Measurements from ENCODE around the gene RNF126.

The RNF126 gene

DNA sequence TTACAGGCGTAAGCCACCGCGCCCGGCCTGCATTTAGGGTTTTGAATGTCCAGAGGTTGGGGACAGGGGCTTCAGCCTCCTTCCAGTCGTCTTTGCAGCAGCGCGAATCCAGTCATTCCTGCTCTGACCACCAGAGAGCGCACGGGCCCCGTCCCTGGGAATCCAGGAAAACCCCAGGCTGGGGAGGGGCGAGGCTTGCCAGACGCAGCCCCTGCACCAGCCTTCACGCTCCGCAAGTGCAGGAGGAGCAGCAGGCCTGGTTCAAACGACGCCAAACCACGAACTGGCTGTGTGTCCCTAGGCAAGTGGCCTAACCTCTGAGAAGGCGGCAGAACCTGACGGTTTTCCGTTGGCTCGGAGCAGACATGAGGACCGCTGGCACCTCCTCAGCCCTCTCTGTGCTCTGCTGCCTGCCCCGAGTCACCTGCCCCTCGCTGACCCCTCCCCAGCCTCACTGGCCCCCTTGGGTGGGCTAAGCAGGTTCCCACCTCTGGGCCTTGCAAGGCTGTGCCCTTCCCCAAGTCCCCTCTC, 2.0 kb upstream of the RNF126 start:
- H3K4me3 ChIP-seq (replicated peaks; ENCODE audit: low read depth, low read length), result no peak overlapping the region
- TF ChIP-seq, protein P1, sequence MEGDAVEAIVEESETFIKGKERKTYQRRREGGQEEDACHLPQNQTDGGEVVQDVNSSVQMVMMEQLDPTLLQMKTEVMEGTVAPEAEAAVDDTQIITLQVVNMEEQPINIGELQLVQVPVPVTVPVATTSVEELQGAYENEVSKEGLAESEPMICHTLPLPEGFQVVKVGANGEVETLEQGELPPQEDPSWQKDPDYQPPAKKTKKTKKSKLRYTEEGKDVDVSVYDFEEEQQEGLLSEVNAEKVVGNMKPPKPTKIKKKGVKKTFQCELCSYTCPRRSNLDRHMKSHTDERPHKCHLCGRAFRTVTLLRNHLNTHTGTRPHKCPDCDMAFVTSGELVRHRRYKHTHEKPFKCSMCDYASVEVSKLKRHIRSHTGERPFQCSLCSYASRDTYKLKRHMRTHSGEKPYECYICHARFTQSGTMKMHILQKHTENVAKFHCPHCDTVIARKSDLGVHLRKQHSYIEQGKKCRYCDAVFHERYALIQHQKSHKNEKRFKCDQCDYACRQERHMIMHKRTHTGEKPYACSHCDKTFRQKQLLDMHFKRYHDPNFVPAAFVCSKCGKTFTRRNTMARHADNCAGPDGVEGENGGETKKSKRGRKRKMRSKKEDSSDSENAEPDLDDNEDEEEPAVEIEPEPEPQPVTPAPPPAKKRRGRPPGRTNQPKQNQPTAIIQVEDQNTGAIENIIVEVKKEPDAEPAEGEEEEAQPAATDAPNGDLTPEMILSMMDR (IDR thresholded peaks at IDR 0.05; ENCODE audit: low read length, missing control alignments), result peak; percentile 80
- peak; percentile 79 for DNase-seq (ENCODE audit: low read depth)

DNA sequence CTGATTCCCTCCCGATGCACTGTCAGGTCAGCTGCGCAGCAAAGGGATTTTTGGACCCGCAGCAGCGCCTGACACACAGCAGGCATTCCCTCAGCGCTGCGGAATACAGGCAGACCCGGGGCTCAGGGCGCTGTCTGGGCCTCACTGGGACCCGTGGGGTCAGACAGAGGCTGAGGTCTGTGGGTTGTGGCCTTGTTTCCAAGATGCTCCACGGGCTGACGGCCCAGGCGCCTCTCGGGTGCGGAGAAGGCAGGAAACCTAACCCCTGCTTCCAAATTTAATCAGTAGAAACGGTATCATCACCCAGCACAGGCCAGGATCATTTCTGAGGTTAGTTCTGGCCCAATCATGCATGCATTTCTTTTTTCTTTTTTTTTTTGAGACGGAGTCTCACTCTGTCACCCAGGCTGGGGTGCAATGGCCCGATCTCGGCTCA, 686 bp upstream of the RNF126 start:
- peak overlapping the region; percentile 53 for H3K4me3 ChIP-seq (replicated peaks; ENCODE audit: low read depth, low read length)
- TF ChIP-seq, protein P1 (IDR thresholded peaks at IDR 0.05; ENCODE audit: low read length, missing control alignments), result no peak
- no peak for DNase-seq (ENCODE audit: low read depth)

DNA sequence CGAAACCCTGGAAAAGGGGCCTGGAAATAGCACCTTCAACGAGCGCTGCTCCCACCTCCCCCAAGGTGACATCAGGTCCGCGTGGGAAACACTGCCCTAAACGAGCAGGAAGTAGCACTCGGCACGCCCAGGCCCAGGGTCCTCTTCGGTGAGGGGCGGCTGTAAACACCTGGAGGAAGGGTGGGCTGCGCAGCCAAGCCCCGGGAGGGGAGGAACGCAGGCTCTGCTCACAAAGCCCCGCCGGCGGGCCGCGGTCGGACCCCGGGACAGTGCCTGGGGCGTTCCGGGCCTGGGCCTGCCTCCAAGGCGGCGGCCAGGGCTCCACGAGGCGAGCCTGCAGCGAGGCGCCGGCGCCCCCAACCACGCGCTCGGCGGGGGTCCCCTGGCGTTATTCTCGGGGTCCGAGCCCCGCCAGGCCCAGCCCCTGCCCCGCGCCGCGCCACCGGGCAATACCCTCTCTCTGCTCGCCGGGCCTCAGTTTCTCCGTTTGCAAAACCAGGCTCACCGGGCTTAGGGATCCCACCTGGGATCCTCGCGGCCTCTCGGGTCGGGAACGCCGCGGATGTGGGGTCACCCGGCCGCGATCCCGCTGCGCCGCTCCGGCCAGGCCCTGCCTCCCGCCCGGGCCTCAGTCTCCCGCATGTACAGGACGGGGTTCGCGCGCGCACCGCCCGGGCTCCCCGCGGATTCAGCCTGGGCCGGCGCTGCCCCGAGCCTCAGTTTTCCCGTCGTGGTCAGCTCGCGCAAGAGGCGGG, 630 bp downstream of the RNF126 start:
- peak overlapping the region; percentile 77 for H3K4me3 ChIP-seq (replicated peaks; ENCODE audit: low read depth, low read length)
- DNase-seq (ENCODE audit: low read depth), result peak; percentile 28
- TF ChIP-seq, protein P1 (IDR thresholded peaks at IDR 0.05; ENCODE audit: low read length, missing control alignments), result no peak

DNA sequence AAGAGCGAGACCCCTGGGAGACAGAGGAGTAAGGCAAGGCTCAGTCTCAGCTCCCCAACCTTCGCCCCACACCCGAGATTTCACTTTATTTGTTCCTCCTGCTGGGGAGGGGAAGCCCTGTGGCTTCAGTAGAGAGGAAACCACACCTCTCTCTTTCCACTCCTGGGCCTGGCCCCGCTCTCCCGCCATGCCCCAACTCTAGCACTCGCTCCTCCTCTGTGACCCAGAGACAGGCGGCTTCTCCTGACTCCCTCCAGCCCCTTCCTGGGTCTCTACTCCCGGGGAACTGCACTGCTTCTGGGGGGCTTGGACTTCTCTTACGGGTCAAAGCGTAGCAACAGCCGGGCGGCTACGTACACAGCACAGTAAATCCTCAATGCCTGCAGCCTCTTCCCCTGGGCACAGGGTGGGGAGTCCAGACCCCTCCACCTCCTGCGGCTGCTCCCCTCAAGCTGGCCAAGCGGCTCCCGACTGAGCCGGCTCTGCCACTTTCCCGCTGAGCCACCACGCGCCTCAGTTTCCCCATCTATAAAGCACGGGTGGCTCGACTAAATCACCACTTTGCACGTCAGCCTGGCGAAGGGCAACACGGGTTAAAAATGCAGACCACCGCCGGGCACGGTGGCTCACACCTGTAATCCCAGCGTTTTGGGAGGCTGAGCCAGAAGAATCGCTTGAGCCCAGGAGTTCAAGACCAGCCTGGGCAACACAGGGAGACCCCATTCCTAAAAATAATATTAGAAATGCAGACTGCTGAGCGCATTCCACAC, 1.4 kb downstream of the RNF126 start:
- H3K4me3 ChIP-seq (replicated peaks; ENCODE audit: low read depth, low read length), result peak overlapping the region; percentile 77
- DNase-seq (ENCODE audit: low read depth), result no peak
- TF ChIP-seq, protein P1 (IDR thresholded peaks at IDR 0.05; ENCODE audit: low read length, missing control alignments), result no peak

DNA sequence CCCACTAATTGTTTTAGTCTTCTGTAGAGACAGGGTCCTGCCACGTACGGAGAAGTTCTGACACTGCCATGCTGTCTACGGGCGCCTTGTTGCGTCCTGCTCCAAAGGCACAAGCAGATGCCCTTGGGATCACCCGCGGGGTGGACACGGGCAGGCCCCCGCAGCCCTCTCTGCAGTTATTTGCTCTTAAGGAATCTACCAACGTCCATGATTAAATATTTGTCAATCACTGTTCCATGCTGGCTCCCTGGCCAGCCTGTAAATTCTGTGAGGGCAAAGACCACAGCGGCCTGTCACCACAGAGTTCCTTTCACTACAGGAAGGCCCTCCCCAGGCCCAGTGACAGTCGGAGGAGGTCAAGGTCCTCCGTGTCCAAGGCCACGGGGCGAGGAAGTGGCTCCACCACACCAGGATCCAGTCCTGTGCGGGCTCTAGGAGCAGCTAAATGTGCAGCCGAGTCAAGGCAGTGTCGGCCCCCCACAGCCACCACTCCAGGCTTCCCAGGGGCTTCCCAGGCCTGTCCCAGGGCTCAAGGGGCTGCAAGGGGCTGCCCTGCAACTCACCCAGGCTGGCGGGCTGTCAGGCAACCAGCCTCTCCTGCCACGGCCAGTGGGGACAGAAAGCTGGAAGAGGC, 2.1 kb downstream of the RNF126 start:
- TF ChIP-seq, protein P1 (IDR thresholded peaks at IDR 0.05; ENCODE audit: low read length, missing control alignments), result no peak
- no peak for DNase-seq (ENCODE audit: low read depth)
- peak overlapping the region; percentile 77 for H3K4me3 ChIP-seq (replicated peaks; ENCODE audit: low read depth, low read length)

DNA sequence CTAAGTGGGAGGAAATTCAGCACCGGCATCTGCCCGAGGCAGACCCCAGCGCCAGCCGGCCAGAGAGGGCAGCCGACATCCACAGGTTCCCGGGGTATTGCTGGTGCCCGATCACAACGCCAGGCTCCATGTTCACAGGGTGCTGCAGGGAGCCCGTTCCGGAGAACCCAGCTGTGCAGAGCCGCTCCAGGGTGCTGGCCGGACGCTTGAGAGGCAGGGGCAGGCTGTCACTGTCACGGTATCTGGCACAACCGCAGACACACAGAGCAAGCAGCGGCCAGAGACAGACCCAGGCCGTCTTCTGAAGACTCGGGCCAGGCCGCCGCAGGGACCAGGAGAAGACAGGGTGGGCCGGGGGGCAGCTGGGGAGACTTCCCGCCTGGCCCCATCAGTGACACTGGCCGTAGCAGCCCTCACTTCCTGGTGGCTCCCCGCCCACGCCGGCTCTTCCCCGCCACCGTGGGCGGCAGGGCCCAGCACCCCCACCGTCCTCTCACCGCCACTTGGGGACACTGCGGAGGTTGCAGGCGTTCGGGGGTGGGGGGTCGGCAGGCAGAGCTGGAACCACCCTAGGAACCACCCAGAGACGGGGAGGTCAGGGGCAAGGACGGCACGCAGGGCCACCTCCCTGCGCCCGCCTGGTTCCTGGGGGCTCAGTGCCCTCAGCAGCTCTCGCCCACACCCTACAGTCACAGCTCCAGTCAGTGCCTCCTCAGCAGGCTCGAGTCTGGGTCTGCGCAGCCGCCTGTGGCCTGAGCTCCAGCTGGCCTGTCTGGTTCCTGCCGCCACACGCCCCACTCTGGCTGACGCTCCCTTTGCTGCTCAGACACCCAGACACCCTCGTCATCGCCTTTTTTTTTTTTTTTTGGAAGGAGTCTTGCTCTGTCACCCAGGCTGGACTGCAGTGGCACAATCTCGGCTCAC, 3.8 kb downstream of the RNF126 start:
- DNase-seq (ENCODE audit: low read depth), result no peak
- TF ChIP-seq, protein P1 (IDR thresholded peaks at IDR 0.05; ENCODE audit: low read length, missing control alignments), result no peak
- no peak overlapping the region for H3K4me3 ChIP-seq (replicated peaks; ENCODE audit: low read depth, low read length)

All from fibroblast of pulmonary artery (primary cell).